GM18909 (cell line): ENCODE measurements around the gene VPS35.
"Not testable (repeated sequence)": the region's sequence is repeated elsewhere in the genome, so short reads cannot be mapped to it uniquely, and the experiment has no call there.

Experiments
- ATAC-seq: cut with Tn5 transposase; IDR thresholded peaks from one replicate; pipeline ENCODE4 v1.9.1; 2021; ENCODE audit warnings: mild to moderate bottlenecking; ENCODE audit not compliant: unreplicated experiment, poor library complexity

VPS35 gene

DNA sequence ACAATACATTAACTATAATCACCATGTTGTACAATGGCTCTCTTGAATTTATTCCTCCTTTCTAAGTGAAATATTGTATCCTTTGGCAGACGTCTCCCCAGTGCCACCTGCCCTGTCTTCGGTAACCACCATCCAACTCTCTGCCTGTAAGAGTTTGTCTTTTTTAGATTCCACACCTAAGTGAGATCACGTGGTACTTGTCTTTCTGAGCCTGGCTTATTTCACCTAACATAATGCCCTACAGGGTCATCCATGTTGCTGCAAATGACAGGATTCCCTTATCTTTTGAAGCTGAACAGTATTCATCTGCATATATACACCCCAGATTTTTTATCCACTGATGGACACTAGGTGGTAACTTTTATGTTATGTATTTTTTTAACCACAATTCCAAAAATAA is 24.7 kb upstream of the VPS35 start:
- ATAC-seq = no peak

DNA sequence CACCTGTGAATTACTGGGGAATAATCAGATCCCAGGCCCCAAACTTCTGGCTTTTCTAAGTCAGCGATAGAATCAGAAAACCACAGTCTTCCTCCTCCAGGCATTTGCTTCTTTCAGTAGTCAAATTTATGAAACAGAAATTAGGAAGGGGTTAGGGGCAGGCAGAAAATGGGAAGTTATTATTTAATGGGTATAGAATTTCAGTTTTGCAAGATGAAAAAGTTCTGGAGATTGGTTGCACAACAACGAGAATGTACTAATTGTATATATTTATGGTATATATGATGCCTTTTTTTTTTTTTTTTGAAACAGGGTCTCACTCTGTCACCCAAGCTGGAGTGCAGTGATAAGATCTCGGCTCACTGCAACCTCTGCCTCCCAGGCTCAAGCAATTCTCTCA is 23.9 kb upstream of the VPS35 start:
- ATAC-seq = no peak

DNA sequence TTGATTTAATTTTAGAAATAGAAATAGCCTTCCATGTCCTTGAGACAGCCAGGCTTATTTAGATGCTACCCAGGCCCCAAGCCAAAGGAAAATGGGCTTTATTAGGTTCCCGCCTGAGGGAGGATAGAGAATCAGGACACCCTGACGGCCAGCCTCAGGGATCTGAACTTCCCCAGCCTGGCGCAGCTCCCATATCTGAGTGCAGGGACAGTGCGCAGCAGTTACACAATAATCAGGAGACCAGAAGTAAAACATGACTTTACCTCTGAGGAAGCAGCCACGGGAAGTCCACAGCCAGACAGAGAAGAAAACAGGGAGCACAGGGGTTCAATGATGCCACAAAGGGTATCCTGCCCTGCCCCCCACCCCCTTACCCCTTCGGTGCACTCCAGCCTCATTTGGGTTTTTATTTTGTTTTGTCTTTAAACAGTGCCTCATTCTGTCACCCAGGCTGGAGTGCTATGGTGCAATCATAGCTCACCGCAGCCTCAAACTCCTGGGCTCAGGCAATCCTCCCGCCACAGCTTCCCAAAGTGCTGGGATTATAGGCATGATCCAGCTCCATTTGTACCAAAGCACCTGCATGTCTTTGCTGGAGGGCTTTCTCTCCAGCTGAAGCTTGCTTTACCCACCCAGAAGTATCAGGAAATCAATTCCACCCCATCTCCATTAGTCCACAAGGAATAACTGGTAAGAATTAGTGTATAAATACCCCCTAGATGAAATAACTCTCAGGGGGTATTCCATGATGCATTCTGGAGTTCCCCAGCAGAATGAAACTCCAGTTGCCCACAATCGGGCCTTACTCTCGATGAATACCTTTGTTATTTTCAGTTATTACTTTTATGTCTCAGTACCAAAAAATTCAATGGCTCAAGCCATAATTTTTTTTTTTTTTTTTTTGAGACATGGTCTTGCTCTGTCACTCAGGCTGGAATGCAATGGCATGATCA is 22.4 kb upstream of the VPS35 start:
- no peak for ATAC-seq

DNA sequence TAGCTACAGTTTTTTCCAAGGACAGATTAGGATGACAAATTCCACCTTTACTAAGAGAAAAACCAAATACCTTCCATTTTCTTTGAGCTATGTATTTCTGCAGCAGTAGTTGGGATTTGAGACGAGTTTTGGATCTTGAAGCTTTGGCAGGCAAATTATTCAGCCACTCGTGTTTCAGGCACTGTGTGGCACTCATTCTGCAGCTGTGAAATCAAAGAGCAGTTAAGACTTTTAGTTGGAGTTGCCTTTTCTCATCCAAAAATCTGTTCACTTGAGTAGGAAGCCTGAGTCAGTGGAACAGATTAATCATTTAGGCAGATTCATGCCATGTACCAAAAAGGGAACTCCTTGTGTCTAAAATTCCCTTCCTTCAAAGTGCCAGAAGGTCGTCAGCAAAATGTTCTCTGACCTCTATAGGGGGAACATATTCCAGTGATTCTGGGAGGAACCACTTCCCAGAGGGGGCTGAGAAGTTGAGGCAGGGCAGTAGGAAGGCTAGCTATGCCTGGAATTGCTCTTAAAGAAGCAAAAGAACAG is 20.6 kb upstream of the VPS35 start:
- no peak for ATAC-seq

DNA sequence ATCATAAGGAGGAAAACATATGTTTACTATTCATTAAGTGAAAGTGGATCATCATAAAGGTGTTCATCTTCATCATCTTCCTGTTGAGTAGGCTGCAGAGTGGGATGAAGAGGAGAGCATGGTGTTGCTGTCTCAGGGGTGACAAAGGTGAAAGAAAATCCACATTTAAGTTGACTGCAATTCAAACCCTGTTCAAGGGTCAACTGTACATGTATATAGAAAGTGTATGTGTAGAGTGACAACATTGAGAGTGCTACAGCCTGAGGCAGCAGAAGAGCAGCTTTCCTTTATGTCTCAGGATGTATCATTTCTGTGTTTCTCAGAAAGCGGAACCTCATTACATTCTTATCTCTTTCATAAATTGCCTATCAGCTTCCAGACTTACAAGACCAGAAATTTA is 17.7 kb upstream of the VPS35 start:
- no peak for ATAC-seq

DNA sequence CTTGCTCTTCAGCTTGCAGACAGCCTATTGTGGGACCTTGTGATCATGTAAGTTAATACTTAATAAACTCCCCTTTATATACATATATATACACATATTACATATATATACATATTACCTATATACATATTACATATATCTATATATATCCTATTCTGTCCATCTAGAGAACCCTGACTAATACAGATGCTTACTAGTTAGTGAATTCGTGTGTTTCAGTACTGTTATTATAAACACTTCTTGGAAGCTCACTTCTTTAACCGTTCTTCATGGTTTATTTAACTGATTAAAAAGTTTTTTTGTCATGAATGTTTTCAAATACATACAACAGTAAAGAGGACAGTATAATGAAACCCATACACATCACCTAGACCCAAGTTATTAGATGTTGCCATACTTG is 13.1 kb upstream of the VPS35 start:
- ATAC-seq = no peak

DNA sequence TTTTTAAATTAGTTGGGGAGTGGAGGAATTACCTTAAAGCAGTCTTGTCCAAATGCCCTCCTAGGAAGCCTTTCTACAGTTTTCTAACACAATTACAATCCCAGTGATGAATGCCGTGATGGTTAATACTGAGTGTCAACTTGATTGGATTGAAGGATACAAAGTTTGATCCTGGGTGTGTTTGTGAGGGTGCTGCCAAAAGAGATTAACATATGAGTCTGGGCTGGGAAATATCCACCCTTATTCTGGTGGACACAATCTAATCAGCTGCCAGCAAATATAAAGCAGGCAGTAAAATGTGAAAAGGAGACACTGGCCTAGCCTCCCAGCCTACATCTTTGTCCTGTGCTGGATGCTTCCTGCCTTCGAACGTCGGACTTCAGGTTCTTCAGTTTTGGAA is 12.6 kb upstream of the VPS35 start:
- ATAC-seq = no peak

DNA sequence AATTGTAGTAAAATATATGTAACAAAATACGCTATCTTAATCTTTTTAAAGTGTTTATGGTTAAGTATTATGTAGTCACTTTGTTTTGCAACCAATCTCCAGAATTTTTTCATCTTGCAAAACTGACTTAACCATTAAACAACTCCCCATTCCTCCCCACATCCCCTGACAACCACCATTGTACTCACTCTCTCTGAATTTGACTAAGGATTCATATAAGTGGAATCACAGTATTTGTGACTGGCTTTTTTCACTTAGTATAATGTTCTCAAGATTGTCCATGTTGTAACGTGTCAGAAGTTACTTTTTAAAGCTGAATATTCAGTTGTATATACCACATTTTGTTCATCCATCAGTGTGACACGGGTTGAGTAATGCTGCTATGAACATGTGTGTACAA is 11.1 kb upstream of the VPS35 start:
- no peak for ATAC-seq

DNA sequence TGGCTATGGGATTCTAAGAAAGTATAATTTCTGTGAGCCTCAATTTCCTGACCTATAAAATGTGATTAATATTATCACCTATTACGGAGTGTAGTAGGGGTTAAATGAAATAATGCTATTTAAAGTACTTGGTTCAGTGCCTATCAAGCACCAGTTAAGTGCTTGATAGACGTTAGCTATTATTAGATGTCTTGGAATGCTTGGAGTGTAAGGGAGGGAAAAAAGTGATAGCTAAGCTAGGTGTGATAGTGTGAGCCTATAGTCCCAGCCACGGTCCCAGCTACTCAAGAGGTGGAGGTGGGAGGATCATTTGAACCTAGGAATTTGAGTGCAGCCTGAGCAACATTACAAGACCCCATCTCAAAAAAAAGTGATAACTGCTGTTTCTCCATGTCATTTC is 8.0 kb upstream of the VPS35 start:
- ATAC-seq = no peak

DNA sequence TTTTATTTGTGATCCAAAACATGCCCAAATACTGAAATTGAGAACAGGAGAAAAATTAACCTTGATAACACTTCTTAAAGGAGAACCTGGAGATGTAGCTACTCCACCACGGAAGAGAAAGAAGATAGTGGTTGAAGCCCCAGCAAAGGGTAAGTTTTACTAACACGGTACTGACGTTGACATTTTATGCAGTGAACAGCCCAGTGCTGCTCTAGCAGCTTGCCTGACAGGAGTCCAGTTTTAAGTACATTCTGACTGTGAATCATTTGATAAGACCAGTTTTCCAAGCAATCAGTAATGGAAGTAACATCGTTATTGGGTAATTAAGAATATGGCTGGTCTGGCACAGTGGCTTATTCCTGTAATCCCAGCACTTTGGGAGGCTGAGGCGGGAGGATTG is 7.0 kb upstream of the VPS35 start:
- no peak for ATAC-seq

DNA sequence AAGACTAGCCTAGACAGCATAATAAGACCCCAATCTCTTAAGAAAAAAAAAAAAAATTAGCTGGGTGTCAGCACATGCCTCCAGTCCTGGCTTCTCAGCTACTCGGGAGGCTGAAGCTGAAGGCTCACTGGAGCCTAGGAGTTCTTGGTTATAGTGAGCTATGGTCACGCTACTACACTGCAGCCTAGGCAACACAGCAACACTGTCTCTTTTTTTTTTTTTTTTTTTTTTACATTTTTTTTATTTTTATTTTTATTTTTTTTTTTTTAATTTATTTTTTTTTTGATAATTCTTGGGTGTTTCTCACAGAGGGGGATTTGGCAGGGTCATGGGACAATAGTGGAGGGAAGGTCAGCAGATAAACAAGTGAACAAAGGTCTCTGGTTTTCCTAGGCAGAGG is 4.6 kb upstream of the VPS35 start:
- no peak for ATAC-seq

DNA sequence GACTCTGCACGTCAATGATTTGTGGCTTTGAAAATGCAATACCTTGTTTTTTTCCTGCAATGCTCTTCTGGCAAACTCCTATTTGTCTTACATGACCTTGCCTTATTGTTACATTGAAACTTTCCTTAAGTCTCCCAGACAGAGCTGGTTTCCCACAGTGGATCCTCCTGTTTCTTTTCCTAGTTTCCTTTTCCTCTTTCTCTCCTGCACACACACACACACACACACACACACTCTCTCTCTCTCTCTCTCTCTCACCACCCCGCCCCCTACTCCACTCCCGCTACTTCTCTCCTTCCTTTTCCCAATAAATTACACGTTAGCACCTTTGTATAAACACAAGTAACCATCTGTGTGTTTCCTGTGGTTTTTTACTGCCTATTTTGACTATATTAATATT is 2.7 kb upstream of the VPS35 start:
- ATAC-seq = no peak

DNA sequence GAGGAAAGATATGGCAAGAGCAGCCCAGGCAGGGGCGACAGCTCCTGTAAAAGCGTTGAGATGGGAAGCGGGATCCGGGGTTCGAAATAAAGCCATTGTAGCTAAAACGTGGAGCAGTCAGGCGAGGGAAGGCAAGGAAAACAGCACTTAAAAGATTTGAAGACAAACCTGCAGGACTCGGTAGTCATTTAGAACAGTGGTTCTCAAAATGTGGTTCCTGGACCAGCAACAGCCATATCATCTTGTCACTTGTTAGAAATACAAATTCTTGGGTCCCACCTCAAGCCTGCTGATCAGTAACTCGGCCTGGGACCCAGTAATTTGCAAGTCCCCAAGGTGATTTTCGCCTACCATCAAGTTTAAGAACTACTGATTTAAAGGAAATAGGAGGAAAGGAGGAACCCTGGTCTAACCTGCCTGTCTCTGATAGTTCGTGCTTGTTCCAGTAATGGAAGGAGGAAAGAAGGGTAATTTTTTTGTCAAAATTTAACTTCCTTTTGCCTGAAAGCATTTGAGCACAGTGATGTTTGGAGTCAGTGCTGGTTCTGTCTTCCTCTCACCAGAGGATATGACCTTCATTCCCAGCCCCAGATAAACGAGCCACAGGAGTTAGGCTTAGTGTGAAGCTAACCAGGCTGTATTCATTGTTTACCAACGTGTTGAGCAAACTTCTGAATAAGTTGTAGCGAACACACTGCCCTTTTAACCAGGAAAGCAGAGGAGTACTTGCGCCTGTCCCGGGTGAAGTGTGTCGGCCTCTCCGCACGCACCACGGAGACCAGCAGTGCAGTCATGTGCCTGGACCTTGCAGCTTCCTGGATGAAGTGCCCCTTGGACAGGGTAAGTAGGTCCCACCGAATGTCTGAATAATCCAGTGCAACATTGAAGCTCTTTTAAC is 1.6 kb upstream of the VPS35 start:
- no peak for ATAC-seq

DNA sequence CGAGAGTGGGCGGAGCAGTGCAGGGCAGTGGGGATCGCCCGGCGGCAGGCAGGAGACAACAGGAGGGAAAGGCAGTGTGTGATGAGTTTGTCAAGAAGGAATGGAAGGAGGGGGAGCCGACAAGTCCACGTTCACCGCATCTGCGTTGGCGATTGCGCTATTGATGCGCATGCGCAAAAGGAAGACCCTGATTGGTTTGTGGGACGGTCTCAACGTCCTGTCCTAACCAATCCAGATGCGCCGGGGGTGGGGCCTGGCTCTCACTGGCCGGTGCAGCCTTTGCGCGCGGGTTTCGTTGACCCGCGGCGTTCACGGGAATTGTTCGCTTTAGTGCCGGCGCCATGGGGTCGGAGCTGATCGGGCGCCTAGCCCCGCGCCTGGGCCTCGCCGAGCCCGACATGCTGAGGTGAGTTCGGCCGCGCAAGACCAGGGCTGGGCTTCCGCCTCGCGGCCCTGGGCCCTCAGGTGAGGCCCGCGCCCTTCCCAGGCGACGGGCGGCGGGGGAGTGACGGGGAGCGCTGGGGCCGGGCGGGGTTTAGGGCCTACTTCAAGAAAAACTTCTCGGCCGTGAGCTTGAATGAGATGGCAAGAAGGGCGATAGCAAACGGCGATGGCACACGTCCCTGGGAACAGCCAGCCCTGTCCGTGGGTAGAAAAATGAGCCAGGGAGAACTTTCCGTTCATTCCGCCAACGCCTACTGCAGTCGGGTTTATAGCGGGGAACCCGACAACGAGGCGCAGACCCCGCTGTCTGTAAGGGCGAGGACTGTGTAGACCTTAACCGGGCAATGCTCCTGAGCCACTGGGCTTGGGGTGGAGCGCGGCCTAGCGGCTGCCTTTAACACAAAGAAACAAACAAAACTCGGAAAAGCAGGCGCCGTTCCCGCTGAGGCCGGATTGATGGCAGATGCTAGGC is 645 bp upstream of the VPS35 start, which contains the start of gene ORC6:
Gene ORC6, plus strand, starts transcription at position 295 of the 916 bp plus-strand sequence. Its CDS starts 47 bp downstream, at position 342.
- peak; percentile 75 for ATAC-seq

DNA sequence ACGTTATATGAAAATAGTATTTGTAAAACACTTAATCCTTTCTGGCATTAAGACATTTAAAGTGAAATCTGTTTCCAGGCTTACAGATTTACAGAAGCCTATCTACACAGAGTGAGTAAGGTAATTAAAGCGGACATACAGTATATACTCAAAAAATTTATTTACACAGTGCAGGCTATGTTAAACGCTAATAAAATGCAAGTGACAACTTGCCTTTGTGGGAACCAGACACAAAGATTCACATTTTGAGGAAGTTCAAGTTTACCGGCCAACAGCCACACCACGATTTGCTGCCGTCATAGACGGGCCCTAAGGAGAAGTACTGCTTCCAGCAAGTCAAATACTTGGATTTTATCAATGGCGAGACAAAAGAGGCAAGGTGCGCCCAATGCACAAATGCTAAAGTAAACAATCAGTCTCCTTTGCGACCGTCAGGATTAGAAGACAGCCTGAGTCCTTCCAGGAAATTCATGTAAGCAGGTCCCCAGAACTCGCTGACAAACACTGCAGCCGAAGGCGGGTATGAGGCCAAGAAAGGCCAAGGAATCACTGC is 801 bp downstream of the VPS35 start:
- ATAC-seq = no peak

DNA sequence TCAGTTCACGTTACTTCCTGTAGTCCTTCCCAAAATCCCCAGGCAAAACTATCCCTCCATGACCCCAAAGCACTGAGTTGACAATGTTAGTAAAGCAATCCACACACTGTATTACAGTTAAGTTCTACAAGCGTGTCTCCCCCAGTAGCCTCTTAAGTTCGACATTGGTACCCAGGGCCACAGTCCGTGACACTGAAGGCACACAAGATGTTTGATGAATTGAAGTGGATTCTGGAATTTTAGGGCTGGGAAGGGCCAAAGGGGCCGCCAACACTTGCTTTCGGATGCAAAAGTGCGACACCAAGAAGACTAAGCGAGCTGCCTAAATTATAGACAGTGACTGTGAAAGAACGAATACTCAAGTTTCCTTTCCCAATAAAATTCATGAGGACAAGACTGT is 1.5 kb downstream of the VPS35 start:
- ATAC-seq = no peak

DNA sequence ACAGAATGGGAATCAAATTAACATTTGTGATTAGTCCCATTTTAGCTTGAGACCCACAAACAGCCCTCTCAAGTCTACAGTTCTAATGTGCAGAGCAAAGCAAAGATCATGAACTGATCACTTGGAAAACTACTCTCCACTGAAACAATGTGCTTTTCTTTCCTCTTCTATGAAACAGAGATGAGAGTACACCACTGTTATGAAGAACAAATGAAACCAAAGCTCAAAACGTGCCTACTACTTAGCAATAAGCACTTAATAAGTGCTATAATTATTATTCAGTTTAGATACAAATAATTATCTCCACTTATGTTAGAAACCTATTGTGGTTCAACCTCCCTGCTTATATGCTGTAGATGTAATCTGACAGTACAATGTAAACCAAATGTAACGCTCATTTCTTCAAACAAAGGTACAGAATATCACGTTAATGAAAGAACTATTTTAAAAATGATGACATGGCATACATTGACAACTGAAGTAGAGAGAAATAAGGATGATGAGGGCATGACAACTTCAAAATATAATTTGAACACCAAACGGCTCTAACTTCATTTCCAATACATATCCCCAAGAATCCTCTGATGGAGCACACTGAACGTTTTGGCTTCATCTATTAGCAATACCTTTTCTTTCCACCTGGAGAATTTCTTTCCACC is 2.0 kb downstream of the VPS35 start:
- no peak for ATAC-seq

DNA sequence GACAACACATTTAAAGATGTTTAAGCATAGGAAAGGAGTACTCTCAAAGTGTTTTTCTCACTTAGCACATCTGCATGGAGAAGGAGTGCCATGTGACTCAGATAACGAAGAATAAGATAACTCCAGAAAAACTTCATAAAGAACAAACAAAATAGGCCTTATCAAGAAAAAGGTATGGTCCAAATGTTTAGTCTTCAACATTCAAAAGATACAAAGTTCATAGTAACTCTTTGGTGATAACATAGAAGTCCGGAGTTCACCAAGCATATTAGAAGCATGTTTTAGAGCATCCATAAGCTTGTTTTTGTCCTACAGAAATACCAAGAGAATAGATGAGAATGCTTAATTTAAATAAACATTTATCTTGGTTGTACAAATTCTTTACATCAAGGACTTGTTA is 7.1 kb downstream of the VPS35 start:
- ATAC-seq = not testable (repeated sequence)

DNA sequence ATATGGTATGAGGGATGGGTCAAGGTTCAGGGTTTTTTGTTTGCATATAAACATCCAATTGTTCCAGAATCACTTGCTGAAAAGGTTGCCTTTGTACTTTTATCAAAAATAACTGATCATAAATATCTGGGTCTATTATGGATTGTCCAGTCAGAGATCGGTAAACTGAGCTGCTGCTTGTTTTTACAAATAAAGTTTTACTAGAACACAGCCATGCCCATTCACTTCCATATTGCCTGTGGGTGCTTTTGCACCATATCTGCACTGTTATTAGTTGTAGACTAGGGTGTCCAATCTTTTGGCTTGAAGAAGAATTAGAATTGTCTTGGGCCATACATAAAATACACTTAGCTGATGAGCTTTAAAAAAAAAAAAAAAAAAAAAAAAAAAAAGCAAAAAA is 11.0 kb downstream of the VPS35 start:
- not testable (repeated sequence) for ATAC-seq
